Sciatic nerve (tissue), 2 donors: ENCODE results near the gene CES2. TPM values are rescaled to one million over a fixed set of nuclear protein-coding genes. Genes with fewer than 3 reads are reported as not detected.

ENCODE experiments used
- ATAC-seq: fragments of 200-7000 bp; cut with Tn5 transposase; one replicate; pipeline ENCODE4 v1.9.1; 2020; ENCODE audit warnings: mild to moderate bottlenecking, moderate library complexity
- DNase-seq: peaks from one replicate; pipeline ENCODE4 v3.0.0-alpha.2; 2020; ENCODE audit warnings: low spot score
- intact Hi-C: fragments of 100-400 bp; cut with DNase I; formaldehyde crosslinking; loops from one replicate; pipeline ENCODE4 v1.14.2; 2022
- total RNA-seq: library from RNA; stranded (reverse); fragmentation: NEBNext Ultra II Directional; extraction: Animal tissue kit (Norgen Biotek cat#: 25700); gene quantifications from one replicate; pipeline ENCODE4 v1.2.1, GENCODE V29; 2021
- donor health status: DM: no; HTN: no; CAD: no.
- donor health status: DM: no; HTN: no; CAD: no.

Gene CES2
- total RNA-seq, 1 donor from 2014 or later, result 27.8 TPM

- ATAC-seq, result no peak
- DNase-seq, result no peak
- intact Hi-C loops, result no loop called here
Observed at GRCh38 chr16:66901626-66902025, 33.7 kb upstream of the CES2 start.

- DNase-seq (no peak), ATAC-seq (no peak)
- intact Hi-C loops, result no loop called here
Observed at GRCh38 chr16:66902648-66903543, 32.4 kb upstream of the CES2 start.

- DNase-seq, result no peak
- ATAC-seq, result no peak
- intact Hi-C loops, result no loop called here
Observed at GRCh38 chr16:66903544-66904427, 31.5 kb upstream of the CES2 start.

DNA sequence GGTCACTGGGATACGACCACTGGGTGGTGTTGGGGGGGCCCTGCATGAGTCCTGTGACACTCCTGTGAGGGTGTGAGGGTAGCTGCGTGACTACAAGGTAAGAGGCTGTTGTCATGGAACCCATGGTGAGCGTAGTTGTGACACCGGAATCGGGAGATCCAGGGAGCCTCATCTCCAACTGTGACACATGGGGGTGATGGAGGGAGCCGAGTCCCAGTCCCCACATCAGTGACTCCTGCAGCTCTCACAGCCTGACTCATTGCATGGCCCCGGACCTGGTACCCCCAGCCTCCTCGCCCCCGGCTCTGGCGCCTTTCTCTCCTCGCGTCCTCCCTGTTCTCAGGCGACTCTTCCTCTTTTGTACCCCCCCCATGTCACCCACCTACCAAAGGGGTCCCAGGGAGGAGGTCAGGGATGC is 30.9 kb upstream of the CES2 start:
- DNase-seq, result no peak

DNA sequence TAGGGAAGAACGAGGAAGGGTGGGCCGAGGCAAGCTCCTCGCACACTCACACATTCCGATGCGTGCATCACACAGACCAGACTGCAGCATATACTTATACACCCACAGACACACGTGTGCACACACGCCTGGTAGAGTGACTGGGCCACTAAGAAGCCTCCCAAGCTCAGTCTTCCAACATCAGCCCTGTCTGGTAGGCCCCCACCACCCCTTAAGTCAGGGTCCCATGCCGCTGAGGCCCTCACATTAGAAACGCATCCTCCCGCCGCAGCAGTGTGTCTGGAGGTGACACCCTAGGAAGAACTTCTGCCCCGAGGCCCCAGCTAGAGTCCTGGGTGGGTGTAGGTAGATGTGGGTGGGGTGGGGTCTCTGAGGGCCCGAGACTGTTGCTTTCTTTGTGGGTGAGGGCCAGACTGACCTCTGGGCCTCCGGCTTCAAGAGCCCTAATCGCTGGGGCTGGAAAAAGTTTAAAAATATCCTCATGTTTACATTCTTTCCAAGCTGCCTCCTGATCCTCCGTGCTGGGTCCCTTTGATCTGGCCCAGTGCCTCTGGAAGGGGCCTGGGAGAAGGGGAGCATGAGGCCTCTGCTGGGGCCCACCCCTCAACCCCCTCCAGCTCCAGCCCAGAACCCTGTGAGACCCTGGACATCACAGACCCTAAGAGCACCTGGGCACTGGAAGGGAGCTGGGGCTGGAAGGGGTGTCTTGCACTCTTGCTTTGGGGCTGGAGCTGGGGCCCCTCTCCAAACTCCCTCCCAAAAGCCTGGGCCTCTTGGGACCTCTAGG is 30.3 kb upstream of the CES2 start:
- ATAC-seq (no peak), DNase-seq (no peak)
- intact Hi-C loops, result no loop called here

More for the DNA sequence above, 30.9 kb upstream of the CES2 start:
- intact Hi-C loops, result no loop called here
- ATAC-seq, result no peak

DNA sequence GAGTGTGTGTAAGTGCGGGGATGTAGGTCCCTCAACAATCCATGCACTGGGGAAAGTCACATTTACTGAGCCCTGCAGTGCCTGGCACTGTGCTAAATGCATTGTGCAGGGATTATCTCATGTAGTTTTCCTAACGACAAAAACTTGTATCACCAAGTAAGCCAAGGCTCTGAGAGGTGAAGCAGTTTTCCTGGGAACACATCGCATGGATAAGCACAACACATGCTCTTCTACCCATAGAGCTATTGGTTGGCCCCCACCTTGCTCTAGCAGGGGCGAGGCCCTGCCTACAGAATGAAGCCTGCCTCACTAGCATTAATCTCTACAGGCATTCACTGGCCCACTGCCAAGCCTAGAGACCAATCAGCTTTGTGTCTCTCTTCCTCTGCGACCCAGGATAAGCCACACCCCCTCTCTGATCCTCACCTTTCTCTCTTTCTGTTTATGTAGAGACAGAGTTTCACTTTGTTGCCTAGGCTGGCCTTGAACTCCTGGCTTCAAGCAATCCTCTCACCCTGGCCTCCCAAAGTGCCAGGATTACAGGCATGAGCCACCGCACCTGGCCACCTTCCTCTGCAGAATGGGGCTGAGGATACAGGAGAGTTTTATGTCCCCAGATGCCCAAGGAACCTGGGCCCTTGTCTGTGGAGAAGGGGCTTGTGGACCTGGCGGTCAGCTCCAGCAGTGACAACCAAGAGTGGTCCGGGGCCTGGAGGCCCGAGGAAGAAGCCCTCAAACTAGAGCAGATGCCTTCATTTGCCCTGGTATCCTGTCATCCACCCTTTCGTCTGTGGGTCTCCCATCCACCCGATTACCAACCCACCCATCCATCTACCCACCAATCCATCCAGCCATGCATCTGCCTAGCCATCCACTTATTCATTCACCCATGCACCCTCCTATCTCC is 29.4 kb upstream of the CES2 start:
- no peak for ATAC-seq
- DNase-seq, result no peak
- intact Hi-C loops, result no loop called here

GRCh38 chr16:66906916-66907836 is 28.1 kb upstream of the CES2 start:
- no peak for DNase-seq
- intact Hi-C loops, result no loop called here
- no peak for ATAC-seq

DNA sequence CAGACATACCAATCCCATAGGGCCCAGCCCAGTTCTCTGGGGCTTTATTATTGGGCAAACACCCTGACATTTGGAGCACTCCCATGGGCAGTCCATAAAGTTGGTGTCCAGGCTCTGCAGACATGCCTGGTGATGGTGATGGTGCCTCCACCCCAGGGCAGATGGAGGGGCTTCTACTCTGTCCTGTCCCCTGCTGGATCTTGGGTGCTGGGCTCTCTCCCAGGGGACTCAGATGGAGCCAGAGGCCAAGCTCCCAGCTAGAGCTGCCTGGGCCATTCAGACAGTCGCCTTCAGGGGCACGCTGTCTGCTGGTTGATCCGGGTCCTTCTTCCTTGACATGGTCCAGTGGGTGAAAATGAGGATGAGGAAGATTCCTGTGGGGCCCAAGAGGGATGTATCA is 27.2 kb upstream of the CES2 start:
- intact Hi-C loops, result no loop called here
- ATAC-seq (no peak), DNase-seq (no peak)

- ATAC-seq (no peak), DNase-seq (no peak)
- intact Hi-C loops, result no loop called here
Observed at GRCh38 chr16:66908762-66909559, 26.4 kb upstream of the CES2 start.

DNA sequence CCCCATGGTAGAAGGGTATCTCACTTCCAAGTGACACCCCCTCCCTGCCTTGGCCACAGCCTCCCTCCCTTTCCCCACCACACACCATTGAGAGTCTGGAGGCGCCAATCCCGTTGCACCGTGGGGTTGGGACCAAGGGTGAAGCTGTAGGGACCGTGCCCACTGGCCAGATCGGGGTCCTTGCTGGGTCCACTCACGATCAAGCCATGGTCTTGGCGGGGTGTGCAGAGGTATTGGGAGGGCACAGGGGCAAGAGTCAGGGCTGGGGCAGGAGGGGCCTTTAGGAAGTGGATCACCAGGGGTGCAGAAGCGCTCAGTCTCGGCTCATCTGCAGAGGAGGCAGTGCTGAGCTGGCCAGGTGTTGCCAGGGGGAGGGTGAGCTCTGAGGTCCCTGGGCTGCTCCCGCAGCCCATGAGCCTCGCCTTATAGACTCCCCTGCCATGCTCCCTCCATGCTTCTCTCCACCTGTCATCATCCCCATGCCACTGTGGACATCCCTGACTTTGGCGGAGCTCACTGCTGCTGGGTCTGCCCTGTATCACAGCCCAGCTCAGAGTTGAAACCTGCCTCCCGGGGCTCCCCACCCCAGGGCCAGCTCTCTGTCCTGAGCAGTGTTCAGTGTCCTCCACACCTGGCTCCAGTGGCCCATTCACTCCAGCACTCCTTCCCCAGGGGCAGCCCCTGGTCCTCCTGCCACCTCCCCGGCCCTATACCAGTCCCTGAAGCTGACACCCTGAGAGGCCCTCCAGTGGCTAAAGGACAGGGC is 25.0 kb upstream of the CES2 start:
- DNase-seq (no peak), ATAC-seq (no peak)
- intact Hi-C loops, result no loop called here

GRCh38 chr16:66911112-66911511 is 24.2 kb upstream of the CES2 start:
- intact Hi-C loops, result no loop called here
- ATAC-seq, result no peak
- DNase-seq, result no peak

DNA sequence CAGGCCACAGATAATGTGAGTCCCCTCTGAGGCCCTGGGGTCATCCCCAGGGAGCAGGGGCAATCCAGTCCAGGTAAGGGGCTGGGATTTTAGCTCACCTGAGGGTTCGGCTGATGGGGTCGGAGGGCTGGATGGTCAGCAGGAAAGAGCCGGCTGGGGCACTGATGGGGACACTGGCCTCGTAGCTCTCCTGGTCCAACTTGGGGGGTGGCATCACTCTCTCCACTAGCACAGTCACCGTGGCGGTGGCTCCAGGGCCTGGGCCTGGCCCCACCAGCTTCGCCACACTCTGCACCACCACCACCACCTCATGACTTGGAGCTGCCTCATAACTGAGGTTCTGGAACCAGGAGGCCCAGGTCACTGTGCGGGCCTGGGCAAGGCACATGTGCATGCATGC is 23.5 kb upstream of the CES2 start:
- ATAC-seq (no peak), DNase-seq (no peak)
- intact Hi-C loops, result no loop called here

GRCh38 chr16:66913081-66913480 is 22.2 kb upstream of the CES2 start:
- no peak for DNase-seq
- no peak for ATAC-seq
- intact Hi-C loops, result no loop called here

- DNase-seq (no peak), ATAC-seq (no peak)
- intact Hi-C loops, result no loop called here
Observed at GRCh38 chr16:66913711-66914110, 21.6 kb upstream of the CES2 start.

DNA sequence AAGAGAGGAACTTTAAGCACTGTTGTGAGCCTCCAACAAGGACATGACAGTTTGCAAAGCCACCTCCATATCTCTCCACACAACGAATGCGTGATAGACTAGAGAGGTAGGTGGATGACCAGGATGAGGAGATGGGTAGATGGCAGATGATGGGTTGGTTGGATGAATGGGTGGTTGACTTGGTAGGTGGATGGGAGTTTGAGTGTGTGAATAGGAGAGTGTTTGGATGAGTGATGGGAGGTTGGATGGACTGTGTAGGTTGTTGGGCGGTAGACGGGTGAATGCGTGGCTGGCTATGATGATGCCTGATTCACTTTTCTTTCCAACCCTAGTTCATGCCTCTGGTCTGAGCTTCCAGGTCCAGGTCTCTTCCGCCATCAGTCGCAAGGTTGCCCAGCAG is 20.8 kb upstream of the CES2 start:
- intact Hi-C loops, result no loop called here
- no peak for DNase-seq
- ATAC-seq, result no peak

GRCh38 chr16:66915041-66915440 is 20.3 kb upstream of the CES2 start:
- ATAC-seq, result no peak
- no peak for DNase-seq
- intact Hi-C loops, result no loop called here
